ENCODE results near the gene ONECUT3. TPM values are rescaled to one million over a fixed set of nuclear protein-coding genes. Genes with fewer than 3 reads are reported as not detected.

The ONECUT3 gene
- total and polyA plus RNA-seq, 2 of the 4 experiments (the other 2 are of a cell fraction): not detected

DNA sequence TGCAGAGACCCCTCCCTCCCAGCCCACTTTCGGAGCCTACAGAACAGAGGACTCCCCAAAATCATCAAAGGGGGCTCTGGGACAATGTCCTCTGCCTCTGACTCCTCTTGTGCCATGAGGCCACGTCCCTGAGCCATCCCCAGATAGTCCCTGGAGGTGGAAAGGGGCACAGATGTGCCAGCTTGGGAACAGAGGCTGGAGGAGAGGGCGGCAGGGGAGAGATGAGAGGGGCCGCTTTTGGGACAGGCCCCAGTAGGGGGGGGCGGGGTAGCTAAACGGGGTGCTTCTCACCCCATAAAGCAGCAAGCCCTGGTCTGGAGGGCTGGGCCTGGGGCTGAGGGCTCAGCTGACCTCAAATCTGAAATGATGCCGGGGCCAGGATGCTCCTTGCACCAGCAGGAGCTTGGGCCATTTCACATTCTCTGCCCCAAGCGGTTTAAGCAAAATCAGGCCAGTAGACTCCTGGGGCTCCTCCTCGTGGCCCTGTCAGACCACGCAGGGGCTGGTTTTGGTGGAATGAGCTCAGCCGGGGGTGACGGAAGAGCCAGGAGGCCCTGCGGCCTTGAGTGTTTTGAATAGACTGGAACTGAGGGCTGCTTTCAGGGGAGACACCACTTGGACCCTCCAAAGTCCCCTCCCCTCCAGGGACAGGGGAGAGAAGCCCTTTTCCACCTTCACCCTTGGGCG is 27.1 kb downstream of the ONECUT3 start:
- H3K27me3 ChIP-seq (ENCODE audit: control insufficient read depth, insufficient read depth, low read length): peaks cover 63% of the 10 kb centered on the region
- DNase-seq: peak; percentile 16

More for the DNA sequence above, 27.1 kb downstream of the ONECUT3 start:
- Histone ChIP-seq H3K4me2 (ENCODE audit: low read depth, low read length) (no peak overlapping the region), H3K36me3 (ENCODE audit: control insufficient read depth, insufficient read depth, low read length) (no peaks in the 10 kb centered on the region), H2BK5ac (ENCODE audit: low read depth, low read length, poor library complexity, severe bottlenecking) (no peak overlapping the region), H2BK20ac (ENCODE audit: low read depth, low read length) (no peak overlapping the region), H2BK120ac (ENCODE audit: low read depth, low read length) (no peak overlapping the region), H3K4me3 (ENCODE audit: insufficient read depth, low read depth, low read length) (no peak overlapping the region), H3K18ac (ENCODE audit: low read depth, low read length) (no peak overlapping the region), H3K4ac (ENCODE audit: low read depth, low read length) (no peak overlapping the region), H3K4me1 (ENCODE audit: control insufficient read depth, insufficient read depth, low read length) (no peaks in the 10 kb centered on the region), H3K27ac (ENCODE audit: insufficient read depth, low read length) (no peak overlapping the region), H3K56ac (ENCODE audit: extremely low read depth, insufficient read depth, low read length) (no peak overlapping the region), H4K8ac (ENCODE audit: low read depth in 2 of 2, low read length in 2 of 2) (no peak overlapping the region), H3K79me1 (ENCODE audit: low read depth in 1 of 2, low read length in 2 of 2) (no peaks in the 10 kb centered on the region), H2AK9ac (replicated peaks; ENCODE audit: low read depth, low read length, poor library complexity) (no peak overlapping the region), H3K9me3 (ENCODE audit: control insufficient read depth, insufficient read depth, low read length) (peaks cover 19% of the 10 kb centered on the region), H3K9me1 (ENCODE audit: insufficient read depth, low read length) (no peaks in the 10 kb centered on the region), H2AK5ac (ENCODE audit: low read depth, low read length) (no peak overlapping the region), H2BK15ac (ENCODE audit: low read depth, low read length) (no peak overlapping the region), H4K5ac (ENCODE audit: low read depth, low read length) (no peak overlapping the region), H3K14ac (replicated peaks; ENCODE audit: low read depth, low read length) (no peak overlapping the region), H4K91ac (ENCODE audit: insufficient read depth, low read depth, low read length) (no peak overlapping the region), H3K23ac (ENCODE audit: low read depth, low read length) (no peak overlapping the region), H2AFZ (replicated peaks; ENCODE audit: low read length, poor library complexity) (no peak overlapping the region), H4K20me1 (ENCODE audit: insufficient read depth, low read length) (no peaks in the 10 kb centered on the region), H3K9ac (ENCODE audit: low read depth, low read length) (no peak overlapping the region)
- no CpG with 5 or more reads among the region's 14 CpGs for WGBS, 2 experiments (ENCODE audit: extremely low coverage in 2 of 2, insufficient read length in 1 of 2)
- 0 out of 2 replicates have a peak, but pooled peaks have one; percentile 40 for ATAC-seq (ENCODE audit: low read depth)
- POLR2A ChIA-PET (ENCODE audit: unreplicated experiment): no interaction called here
- intact Hi-C loops (cut with micrococcal nuclease) (no loop called here), dilution Hi-C loops (cut with HindIII; ENCODE audit: low sequenced_read_pairs, unreplicated experiment) (no loop called here), in situ Hi-C loops (cut with MboI; ENCODE audit: low sequenced_read_pairs) (loop anchor here (25.0 kb wide), 1 partner anchor 243 kb away; no protein-coding TSS in a partner anchor)
- TF ChIP-seq RAD21 (IDR thresholded peaks at IDR 0.05; ENCODE audit: low read length) (peak; percentile 24), RCOR1 (IDR thresholded peaks at IDR 0.05; ENCODE audit: insufficient replicate concordance, low read length) (no peak), RFX5 (IDR thresholded peaks at IDR 0.05; ENCODE audit: low read depth, low read length) (no peak)
- TF ChIP-seq, protein P1, sequence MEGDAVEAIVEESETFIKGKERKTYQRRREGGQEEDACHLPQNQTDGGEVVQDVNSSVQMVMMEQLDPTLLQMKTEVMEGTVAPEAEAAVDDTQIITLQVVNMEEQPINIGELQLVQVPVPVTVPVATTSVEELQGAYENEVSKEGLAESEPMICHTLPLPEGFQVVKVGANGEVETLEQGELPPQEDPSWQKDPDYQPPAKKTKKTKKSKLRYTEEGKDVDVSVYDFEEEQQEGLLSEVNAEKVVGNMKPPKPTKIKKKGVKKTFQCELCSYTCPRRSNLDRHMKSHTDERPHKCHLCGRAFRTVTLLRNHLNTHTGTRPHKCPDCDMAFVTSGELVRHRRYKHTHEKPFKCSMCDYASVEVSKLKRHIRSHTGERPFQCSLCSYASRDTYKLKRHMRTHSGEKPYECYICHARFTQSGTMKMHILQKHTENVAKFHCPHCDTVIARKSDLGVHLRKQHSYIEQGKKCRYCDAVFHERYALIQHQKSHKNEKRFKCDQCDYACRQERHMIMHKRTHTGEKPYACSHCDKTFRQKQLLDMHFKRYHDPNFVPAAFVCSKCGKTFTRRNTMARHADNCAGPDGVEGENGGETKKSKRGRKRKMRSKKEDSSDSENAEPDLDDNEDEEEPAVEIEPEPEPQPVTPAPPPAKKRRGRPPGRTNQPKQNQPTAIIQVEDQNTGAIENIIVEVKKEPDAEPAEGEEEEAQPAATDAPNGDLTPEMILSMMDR (conservative IDR thresholded peaks at IDR 0.05; ENCODE audit: low read depth, low read length): peak; percentile 28; the same call in 1 of the 2 replicates
- no TSS peak for BruUV-seq (replicated peaks)
- CTCF ChIA-PET: no interaction called here
